Chondrocyte (in vitro differentiated cells): Measurements from ENCODE around the gene MRTFB. TPM values are rescaled to one million over a fixed set of nuclear protein-coding genes. Genes with fewer than 3 reads are reported as not detected.

ENCODE experiments used
- DNase-seq: peaks from one replicate; pipeline ENCODE4 v3.0.0; 2021; ENCODE audit warnings: mixed read lengths, low spot score
- H3K27ac Mint-ChIP-seq: one replicate; pipeline ENCODE4 v1.8.0; 2021; ENCODE audit warnings: mild to moderate bottlenecking, moderate library complexity, mixed read lengths; ENCODE audit not compliant: unreplicated experiment
- H3K27me3 Mint-ChIP-seq: 2 replicates; pipeline ENCODE4 v1.8.0; 2021; ENCODE audit warnings: low read depth, mixed read lengths
- H3K36me3 Mint-ChIP-seq: 2 replicates; pipeline ENCODE4 v1.8.0; 2021; ENCODE audit warnings: low read depth, mixed read lengths
- H3K4me1 Mint-ChIP-seq: 2 replicates; pipeline ENCODE4 v1.8.0; 2021; ENCODE audit warnings: low read depth, mild to moderate bottlenecking, mixed read lengths
- H3K4me3 Mint-ChIP-seq: one replicate; pipeline ENCODE4 v1.8.0; 2021; ENCODE audit warnings: mild to moderate bottlenecking, moderate library complexity, mixed read lengths; ENCODE audit not compliant: unreplicated experiment
- H3K9me3 Mint-ChIP-seq: 2 replicates; pipeline ENCODE4 v1.8.0; 2021; ENCODE audit warnings: low read depth, mixed read lengths
- total RNA-seq: library from RNA; stranded (reverse); gene quantifications from 3 replicates; pipeline ENCODE4 v1.2.1, GENCODE V29; 2021
- TF ChIP-seq, protein P1 (sequence below): fragments of 200-600 bp; sonication (generic); IDR thresholded peaks from 2 replicates; pipeline ENCODE4 v1.5.0; 2021; ENCODE audit warnings: antibody characterized with exemption, mild to moderate bottlenecking, moderate library complexity

Gene MRTFB
- total RNA-seq, 1 donor from 2014 or later, result 32.2 TPM

DNA sequence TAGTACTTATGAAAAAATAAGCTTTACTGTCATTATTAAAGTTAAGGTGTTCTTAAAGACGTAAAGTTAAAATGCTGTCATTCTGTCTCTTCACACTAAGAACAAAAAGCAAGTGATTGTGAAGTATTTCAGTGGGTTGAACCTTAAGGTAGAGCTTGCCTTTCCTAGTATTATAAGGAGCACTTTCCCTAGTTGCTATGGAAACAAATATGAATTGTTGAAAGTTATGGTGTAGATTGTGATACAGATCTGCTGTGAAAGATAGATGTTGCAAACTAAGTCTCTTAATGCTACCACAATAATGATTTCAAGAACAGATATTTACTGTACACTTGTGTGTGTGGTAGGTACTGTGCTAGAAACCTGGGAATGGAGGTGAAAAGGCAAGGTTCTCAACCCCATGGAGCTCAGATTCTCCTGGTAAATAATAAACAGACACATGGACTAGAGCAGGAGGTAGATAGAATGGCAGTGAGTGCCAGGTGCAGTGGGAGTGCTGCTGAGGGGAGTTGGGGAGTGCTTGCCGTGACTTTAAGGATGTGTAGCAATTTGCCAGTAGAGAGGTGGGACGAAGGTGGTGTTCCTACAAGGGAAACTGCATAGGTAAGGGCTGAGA is 34.7 kb downstream of the MRTFB start:
- H3K4me1 Mint-ChIP-seq, result peaks cover 32% of the 10 kb centered on the region
- no peaks in the 10 kb centered on the region for H3K27me3 Mint-ChIP-seq
- DNase-seq, result no peak
- no peak overlapping the region for H3K4me3 Mint-ChIP-seq
- TF ChIP-seq, protein P1, sequence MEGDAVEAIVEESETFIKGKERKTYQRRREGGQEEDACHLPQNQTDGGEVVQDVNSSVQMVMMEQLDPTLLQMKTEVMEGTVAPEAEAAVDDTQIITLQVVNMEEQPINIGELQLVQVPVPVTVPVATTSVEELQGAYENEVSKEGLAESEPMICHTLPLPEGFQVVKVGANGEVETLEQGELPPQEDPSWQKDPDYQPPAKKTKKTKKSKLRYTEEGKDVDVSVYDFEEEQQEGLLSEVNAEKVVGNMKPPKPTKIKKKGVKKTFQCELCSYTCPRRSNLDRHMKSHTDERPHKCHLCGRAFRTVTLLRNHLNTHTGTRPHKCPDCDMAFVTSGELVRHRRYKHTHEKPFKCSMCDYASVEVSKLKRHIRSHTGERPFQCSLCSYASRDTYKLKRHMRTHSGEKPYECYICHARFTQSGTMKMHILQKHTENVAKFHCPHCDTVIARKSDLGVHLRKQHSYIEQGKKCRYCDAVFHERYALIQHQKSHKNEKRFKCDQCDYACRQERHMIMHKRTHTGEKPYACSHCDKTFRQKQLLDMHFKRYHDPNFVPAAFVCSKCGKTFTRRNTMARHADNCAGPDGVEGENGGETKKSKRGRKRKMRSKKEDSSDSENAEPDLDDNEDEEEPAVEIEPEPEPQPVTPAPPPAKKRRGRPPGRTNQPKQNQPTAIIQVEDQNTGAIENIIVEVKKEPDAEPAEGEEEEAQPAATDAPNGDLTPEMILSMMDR, result no peak
- peaks cover under 1% of the 10 kb centered on the region for H3K9me3 Mint-ChIP-seq
- no peak overlapping the region for H3K27ac Mint-ChIP-seq
- H3K36me3 Mint-ChIP-seq, result no peaks in the 10 kb centered on the region

DNA sequence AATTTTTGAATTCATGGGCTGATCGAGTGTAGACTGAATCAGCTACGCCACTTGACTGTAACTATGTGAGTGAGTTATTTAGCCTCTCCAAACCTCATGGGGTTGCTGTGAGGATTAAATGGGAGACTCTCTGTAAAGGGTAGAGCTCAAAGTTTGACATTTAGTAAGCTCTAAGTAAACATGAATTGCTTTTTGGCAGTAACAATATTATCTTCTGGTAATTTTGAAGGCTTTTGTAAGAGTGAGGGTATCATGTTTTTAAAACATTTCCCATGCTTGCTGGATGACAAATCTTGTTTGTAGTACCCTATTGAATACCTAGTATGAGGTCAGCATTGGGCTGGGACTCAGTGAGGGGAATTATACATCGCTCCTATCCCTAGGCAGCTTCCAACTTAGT is 35.3 kb downstream of the MRTFB start:
- Mint-ChIP-seq H3K27ac (no peak overlapping the region), H3K9me3 (no peaks in the 10 kb centered on the region), H3K36me3 (no peaks in the 10 kb centered on the region), H3K4me3 (no peak overlapping the region), H3K4me1 (peaks cover 34% of the 10 kb centered on the region), H3K27me3 (no peaks in the 10 kb centered on the region)
- TF ChIP-seq, protein P1, result no peak
- no peak for DNase-seq

DNA sequence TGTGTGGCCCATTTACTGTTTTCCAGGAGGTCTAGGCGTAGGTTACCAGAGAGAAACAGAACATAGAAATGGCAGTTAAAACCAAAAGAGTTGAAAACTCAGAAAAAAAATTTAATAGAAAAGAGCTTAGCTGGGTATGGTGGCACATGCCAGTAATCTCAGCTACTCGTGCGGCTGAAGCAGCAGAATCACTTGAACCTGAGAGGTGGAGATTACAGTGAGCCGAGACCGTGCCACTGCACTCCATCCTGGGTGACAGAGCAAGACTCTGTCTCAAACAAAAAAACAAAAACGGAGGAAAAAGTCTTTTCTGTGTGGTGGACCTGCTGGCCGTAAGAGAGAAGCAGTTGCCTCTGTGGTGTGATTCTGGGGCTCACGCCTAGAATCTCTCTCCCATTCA is 35.8 kb downstream of the MRTFB start:
- H3K4me3 Mint-ChIP-seq, result no peak overlapping the region
- H3K27ac Mint-ChIP-seq, result no peak overlapping the region
- H3K4me1 Mint-ChIP-seq, result peaks cover 33% of the 10 kb centered on the region
- DNase-seq, result no peak
- H3K27me3 Mint-ChIP-seq, result no peaks in the 10 kb centered on the region
- no peaks in the 10 kb centered on the region for H3K36me3 Mint-ChIP-seq
- TF ChIP-seq, protein P1, result no peak
- H3K9me3 Mint-ChIP-seq, result no peaks in the 10 kb centered on the region

DNA sequence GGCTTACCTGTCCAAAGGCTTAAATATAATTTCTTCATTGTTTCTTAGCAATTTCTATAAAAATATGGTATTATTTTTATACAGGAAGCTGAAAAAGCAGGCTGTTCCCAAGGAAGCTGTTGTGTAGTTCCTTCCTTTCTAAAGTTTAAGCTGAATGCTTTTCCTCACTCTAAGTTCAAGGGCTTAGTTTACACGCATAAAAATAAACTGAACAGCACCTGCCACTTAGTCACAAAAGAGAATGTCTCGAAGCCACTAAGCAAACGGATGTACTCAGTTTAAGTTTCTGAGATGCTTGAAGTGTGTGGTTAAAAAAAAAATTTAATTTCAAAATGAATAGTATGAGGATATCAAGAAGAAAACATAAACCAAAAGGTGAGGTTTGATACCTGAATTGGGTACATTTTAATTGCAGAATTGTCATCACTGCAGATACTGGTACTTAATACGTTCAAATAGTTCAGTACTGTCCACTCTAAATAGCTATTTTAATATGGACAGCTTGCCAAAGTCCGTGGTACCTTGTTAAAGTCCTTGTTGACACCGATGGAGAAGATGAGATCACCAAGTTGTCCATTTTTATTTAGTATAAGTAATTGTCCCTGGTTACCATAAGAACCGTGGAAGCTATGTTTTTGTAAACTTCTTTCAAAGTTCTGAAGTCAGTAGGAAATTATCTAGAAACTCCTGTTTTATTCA is 38.1 kb downstream of the MRTFB start:
- H3K9me3 Mint-ChIP-seq, result no peaks in the 10 kb centered on the region
- TF ChIP-seq, protein P1, result no peak
- H3K4me3 Mint-ChIP-seq, result no peak overlapping the region
- H3K4me1 Mint-ChIP-seq, result peaks cover 42% of the 10 kb centered on the region
- H3K27ac Mint-ChIP-seq, result no peak overlapping the region
- no peak for DNase-seq
- no peaks in the 10 kb centered on the region for H3K36me3 Mint-ChIP-seq
- no peaks in the 10 kb centered on the region for H3K27me3 Mint-ChIP-seq

DNA sequence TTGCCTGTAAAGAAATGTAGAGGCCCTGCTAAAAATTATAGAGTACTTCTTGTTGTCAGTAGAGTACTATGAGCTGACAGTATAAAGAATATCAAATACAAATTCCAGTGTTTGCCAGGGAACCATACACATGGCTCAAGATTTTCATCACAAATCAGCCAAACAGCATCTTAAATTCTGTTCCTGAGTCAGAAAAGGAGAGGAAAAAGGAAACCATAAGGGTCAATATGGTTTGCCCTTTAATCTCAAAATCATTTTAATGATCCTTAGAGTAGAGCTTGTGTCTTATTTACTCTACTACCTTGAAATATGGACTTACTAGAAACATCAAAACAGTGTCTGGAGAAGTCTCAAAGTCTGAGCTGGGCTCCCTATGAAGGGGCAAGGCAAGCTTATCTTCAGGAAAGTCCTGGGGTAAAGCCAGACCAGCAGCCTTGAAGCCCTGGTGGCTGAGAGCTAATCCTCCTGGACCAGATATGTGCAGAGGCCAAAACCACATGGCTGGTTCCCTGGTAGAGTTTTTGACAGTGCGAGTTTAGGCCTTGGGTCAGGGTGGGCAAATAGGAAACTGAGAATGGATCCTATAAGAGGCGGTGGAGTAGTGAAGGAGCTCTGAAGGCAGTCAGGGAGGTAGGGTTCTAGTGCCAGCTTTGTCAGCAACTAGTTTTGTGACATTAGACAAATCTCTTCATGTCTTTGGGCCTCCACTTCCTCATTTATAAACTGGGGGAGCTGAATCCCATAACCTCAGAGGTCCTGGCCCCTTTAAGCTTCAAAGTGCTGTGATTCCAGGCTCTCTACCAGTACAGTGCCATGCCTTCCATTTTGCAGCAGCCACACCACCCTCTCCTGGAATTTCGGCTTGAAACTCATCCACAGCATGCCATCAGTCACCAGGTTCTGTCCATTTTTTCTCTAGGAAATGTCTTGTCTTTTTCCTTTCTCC is 38.9 kb downstream of the MRTFB start:
- TF ChIP-seq, protein P1, result no peak
- Mint-ChIP-seq H3K4me3 (no peak overlapping the region), H3K27me3 (no peaks in the 10 kb centered on the region), H3K36me3 (no peaks in the 10 kb centered on the region), H3K9me3 (no peaks in the 10 kb centered on the region), H3K4me1 (peaks cover 50% of the 10 kb centered on the region), H3K27ac (no peak overlapping the region)
- no peak for DNase-seq
